GM12874 (cell line): ENCODE data around the gene NLGN1.

Source experiments
- TF ChIP-seq, protein P1 (sequence below): IDR thresholded peaks from 2 replicates; pipeline ENCODE4 v1.5.1; 2011; ENCODE audit warnings: low read depth, mild to moderate bottlenecking, control low read depth, low read length, moderate library complexity; ENCODE audit not compliant: insufficient read depth

The NLGN1 gene

DNA sequence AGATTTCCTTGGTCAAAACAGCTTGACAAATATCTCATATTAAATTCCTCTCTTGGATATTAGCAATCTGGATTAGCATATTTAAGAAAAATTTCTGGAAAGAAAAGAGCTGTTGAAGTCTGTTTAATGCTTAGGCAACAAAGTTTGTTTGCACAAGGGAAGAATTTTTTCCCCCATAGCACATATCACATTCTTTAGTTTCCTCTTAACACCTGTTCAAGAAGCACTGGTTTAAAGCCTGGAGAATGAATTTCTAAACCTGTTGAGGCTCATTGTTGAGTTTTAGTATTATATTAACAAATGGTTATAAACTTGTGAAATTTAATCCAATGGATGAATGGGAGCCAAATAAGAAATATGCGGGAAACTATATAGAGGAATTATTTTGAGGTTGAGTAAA lies 41.5 kb downstream of the NLGN1 start:
- TF ChIP-seq, protein P1, sequence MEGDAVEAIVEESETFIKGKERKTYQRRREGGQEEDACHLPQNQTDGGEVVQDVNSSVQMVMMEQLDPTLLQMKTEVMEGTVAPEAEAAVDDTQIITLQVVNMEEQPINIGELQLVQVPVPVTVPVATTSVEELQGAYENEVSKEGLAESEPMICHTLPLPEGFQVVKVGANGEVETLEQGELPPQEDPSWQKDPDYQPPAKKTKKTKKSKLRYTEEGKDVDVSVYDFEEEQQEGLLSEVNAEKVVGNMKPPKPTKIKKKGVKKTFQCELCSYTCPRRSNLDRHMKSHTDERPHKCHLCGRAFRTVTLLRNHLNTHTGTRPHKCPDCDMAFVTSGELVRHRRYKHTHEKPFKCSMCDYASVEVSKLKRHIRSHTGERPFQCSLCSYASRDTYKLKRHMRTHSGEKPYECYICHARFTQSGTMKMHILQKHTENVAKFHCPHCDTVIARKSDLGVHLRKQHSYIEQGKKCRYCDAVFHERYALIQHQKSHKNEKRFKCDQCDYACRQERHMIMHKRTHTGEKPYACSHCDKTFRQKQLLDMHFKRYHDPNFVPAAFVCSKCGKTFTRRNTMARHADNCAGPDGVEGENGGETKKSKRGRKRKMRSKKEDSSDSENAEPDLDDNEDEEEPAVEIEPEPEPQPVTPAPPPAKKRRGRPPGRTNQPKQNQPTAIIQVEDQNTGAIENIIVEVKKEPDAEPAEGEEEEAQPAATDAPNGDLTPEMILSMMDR = no peak

DNA sequence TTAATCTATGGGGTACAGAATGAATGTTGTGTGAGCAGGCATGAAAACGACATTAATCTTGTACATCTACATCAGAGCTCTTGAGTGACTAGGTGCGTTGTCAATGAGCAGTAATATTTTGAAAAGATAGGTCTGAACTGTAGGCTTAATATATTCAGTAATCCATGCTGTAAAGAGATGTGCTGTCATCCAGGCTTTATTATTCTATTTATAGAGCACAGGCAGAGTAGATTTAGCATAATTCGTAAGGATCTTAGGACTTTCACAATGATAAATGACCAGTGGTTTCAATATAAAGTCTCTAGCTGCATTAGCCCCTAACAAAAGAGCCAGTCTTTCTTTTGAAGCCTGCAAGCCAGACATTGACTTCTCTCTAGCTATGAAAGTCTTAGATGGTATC lies 43.0 kb downstream of the NLGN1 start:
- TF ChIP-seq, protein P1 = no peak

DNA sequence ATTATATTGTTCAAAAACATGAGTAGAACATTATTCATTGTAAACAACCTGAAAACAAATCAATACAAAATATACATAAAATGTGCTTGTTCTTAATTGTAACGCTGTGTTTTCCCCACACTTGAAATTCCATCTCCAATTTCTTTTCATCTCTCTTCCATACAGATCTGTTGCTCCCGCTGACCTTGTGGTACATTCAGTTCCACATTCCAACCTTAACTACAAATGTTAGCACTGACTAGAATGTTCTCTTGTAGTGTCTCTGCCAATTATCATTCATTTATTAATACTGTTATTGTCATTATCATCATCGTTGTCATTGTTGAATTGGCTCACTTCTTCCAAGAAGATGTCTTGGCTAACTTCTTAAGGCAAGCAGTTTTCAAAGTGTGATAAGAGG lies 65.7 kb downstream of the NLGN1 start:
- TF ChIP-seq, protein P1 = no peak

DNA sequence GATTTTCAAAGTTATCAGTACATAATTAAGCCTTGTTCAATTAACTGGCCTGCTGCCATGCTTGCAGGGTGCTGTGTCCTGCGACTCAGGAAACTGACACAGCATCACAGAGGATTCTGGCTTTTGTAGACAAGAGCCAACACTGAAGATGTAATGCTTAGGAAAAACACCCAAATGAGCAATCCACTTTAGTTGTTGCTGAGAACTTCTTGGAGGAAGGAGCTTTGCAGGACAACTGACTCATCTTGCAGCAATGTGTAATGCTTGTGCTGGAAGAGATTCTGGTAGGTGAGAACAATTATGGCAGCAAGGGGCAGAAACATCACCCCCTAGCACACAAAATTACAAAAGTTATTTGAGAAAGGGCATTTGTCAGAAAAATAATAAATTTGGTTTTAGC lies 67.6 kb downstream of the NLGN1 start:
- TF ChIP-seq, protein P1 = no peak

DNA sequence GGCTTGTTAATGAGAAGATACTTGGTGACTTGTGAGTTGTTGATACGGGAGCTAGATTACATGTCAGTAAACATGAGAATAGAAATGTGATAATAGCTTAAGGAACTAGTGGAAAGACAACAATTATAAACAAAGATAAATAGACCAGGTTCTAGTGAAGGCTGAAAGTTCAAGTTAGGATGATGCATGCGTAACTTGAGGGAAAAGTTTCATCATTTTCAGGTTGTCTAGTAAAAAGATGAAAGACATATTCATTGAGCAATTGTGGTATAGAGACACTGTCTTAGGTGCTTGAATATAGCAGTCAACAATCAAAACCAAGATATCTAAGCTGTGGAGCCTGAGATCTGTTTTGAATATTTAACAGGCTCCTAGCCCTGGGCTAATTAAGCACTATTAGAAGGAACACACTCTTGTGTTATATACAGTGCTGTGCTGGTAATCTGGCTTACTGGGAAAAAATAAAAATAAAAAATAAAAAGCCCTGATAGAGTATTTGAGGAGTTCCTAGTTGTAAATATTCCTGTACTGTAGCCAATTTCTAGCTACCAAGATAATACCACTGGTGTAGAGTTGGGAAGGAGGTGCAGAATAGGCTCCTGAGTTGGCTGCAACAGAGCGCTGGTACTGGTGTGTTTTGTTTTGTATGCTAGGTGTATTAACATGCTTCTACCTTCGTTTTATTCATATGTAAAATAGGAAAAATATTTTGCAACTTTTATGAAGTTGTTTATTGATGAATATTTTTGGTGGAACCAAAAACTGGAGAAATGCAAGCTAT lies 68.5 kb downstream of the NLGN1 start:
- TF ChIP-seq, protein P1 = no peak

DNA sequence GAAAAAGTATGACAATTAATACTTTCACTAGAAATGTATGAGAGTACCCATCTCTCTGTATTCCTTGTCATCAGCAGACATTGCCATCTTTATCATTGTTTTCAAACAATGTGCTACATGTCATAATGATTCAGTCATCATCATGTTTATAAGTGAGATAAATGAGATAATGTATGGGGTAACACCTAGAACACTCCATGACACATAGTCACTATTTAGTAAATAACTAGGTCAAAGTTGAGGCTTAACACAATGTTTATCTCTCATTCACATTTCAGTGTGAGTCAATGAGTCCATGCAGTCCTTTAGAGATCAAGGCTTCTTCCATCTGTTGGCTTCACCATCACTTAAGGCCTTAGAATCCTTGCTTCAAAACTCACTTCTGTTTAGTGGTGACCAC lies 70.0 kb downstream of the NLGN1 start:
- TF ChIP-seq, protein P1 = no peak

DNA sequence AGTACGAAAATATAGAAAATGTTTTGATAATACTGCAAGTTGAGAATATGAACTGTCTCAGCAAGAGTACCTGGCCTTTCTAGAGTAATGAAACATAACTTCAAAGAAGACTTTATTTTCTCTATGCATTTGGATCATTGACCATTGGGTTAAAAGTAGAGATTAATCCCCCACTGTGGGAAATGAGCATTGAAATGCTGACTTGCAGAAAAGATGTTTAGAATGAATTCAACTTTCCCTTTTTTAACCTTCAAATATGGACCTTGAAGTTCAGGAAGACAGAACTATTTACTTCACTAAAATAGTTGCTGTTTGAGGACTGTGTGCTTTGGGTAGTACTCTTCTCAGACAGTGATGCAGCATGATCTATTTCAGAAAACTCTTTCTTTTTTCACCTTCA lies 75.7 kb downstream of the NLGN1 start:
- TF ChIP-seq, protein P1 = no peak

DNA sequence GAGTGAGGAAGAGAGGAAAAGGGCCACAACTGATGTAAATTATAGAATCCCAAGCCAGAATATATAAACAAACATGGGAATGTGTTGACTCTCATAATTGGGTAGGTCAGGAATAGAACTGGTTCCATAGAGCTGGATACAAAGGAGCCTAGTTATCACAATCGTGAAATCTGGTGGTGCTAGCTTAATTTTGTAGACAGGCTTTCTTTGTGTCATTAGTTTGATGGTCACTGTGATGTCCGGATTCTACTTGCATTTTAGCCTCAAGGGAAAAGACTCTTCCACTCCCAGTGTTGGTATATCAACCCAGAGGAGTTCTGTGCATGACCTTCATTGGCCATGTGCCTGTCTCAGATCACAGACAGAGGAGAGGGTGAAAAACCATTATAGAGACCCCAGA lies 81.8 kb downstream of the NLGN1 start:
- TF ChIP-seq, protein P1 = no peak
